ENCODE results near the gene POPDC2.

GRCh38 chr3:119636891-119637611, 23.3 kb downstream of the POPDC2 start:
- no peak for TF ChIP-seq RARB (CRISPR knock-in tag; IDR thresholded peaks at IDR 0.05)
- no peak for TF ChIP-seq CSDC2 (CRISPR knock-in tag; IDR thresholded peaks at IDR 0.05)
- TF ChIP-seq, protein P1, sequence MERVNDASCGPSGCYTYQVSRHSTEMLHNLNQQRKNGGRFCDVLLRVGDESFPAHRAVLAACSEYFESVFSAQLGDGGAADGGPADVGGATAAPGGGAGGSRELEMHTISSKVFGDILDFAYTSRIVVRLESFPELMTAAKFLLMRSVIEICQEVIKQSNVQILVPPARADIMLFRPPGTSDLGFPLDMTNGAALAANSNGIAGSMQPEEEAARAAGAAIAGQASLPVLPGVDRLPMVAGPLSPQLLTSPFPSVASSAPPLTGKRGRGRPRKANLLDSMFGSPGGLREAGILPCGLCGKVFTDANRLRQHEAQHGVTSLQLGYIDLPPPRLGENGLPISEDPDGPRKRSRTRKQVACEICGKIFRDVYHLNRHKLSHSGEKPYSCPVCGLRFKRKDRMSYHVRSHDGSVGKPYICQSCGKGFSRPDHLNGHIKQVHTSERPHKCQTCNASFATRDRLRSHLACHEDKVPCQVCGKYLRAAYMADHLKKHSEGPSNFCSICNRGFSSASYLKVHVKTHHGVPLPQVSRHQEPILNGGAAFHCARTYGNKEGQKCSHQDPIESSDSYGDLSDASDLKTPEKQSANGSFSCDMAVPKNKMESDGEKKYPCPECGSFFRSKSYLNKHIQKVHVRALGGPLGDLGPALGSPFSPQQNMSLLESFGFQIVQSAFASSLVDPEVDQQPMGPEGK (CRISPR knock-in tag; IDR thresholded peaks at IDR 0.05; ENCODE audit: borderline replicate concordance): no peak
- no peak for TF ChIP-seq CSRNP3 (CRISPR knock-in tag; IDR thresholded peaks at IDR 0.05)
- TF ChIP-seq GLIS3 (CRISPR knock-in tag; IDR thresholded peaks at IDR 0.05): no peak
- TF ChIP-seq SNAI2 (CRISPR knock-in tag; IDR thresholded peaks at IDR 0.05): no peak
- TF ChIP-seq OSR1 (CRISPR knock-in tag; IDR thresholded peaks at IDR 0.05): no peak
- TF ChIP-seq PPARA (CRISPR knock-in tag; IDR thresholded peaks at IDR 0.05; ENCODE audit: borderline replicate concordance): no peak
- no peak for TF ChIP-seq POU6F1 (CRISPR knock-in tag; IDR thresholded peaks at IDR 0.05; ENCODE audit: borderline replicate concordance, low read depth)
